Activated CD8-positive, alpha-beta T cell treated with anti-CD3 and anti-CD28 coated beads for 36 hours (primary cell): Measurements from ENCODE around the gene SPEF1. TPM values are rescaled to one million over a fixed set of nuclear protein-coding genes. Genes with fewer than 3 reads are reported as not detected.

ENCODE experiments used
- ATAC-seq: fragments of 200-7000 bp; cut with Tn5 transposase; one replicate; pipeline ENCODE4 v1.10.0; 2021; ENCODE audit warnings: mild to moderate bottlenecking, moderate library complexity
- CTCF ChIA-PET: fragments of 350-600 bp; sonication (Branson Sonifier 250); formaldehyde crosslinking; loops from one replicate; lab custom pipeline; 2021; ENCODE audit warnings: antibody characterized with exemption; lab: Charles Lee
- POLR2A ChIA-PET: fragments of 350-600 bp; sonication (Branson Sonifier 250); formaldehyde crosslinking; loops from one replicate; lab custom pipeline; 2021; ENCODE audit warnings: antibody characterized with exemption; lab: Charles Lee
- DNase-seq: peaks from one replicate; pipeline ENCODE4 v3.0.0-alpha.2; 2020
- H3K27ac Mint-ChIP-seq: one replicate; pipeline ENCODE4 v1.8.0; 2021; ENCODE audit warnings: mild to moderate bottlenecking, mixed read lengths
- H3K27me3 Mint-ChIP-seq: one replicate; pipeline ENCODE4 v1.8.0; 2021; ENCODE audit warnings: mixed read lengths
- H3K36me3 Mint-ChIP-seq: one replicate; pipeline ENCODE4 v1.8.0; 2021; ENCODE audit warnings: low read depth, mixed read lengths
- H3K4me1 Mint-ChIP-seq: one replicate; pipeline ENCODE4 v1.8.0; 2021; ENCODE audit warnings: low read depth, mixed read lengths
- H3K4me3 Mint-ChIP-seq: one replicate; pipeline ENCODE4 v1.8.0; 2021; ENCODE audit warnings: mild to moderate bottlenecking, moderate library complexity, mixed read lengths
- H3K9me3 Mint-ChIP-seq: one replicate; pipeline ENCODE4 v1.8.0; 2021; ENCODE audit warnings: mixed read lengths
- CTCF ChIP-seq: fragments of 200-600 bp; IDR thresholded peaks from one replicate; pipeline ENCODE4 v1.8.0; 2022; ENCODE audit warnings: antibody characterized with exemption, mild to moderate bottlenecking
- intact Hi-C: fragments of 100-400 bp; cut with micrococcal nuclease; formaldehyde crosslinking; loops from one replicate; pipeline ENCODE4 v1.10.0; 2022
- total RNA-seq, 2 experiments: library from RNA; stranded (reverse); gene quantifications; one replicate each; pipeline ENCODE4 v1.2.3, GENCODE V29; 2021

The SPEF1 gene
- total RNA-seq, 2 experiments from 2014 or later = 0.23 TPM; not detected in 1

DNA sequence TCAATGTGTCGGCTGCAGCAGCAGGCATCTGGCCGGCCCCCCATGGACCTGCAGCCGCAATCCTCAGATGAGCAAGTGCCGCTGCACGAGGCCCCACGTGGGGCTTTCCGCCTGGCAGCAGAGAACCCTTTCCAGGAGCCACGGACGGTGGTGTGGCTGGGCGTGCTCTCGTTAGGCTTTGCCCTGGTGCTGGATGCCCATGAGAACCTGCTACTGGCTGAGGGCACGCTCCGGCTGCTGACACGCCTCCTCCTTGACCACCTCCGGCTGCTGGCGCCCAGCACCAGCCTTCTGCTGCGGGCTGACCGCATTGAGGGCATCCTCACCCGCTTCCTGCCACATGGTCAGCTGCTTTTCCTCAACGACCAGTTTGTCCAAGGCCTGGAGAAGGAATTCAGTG lies 42.6 kb upstream of the SPEF1 start:
- Mint-ChIP-seq H3K4me1 (peaks cover 14% of the 10 kb centered on the region), H3K36me3 (no peaks in the 10 kb centered on the region), H3K4me3 (no peak overlapping the region), H3K27me3 (no peaks in the 10 kb centered on the region), H3K9me3 (no peaks in the 10 kb centered on the region), H3K27ac (no peak overlapping the region)
- no peak for TF ChIP-seq CTCF
- ChIA-PET POLR2A (interaction anchor here (1.0 kb wide), 1 partner anchor 17 kb away, joined by 3 read pairs; no protein-coding TSS in a partner anchor), CTCF (interaction anchor here (1.1 kb wide), 1 partner anchor 35 kb away, joined by 3 read pairs; no protein-coding TSS in a partner anchor)
- ATAC-seq = no peak
- DNase-seq = no peak
- intact Hi-C loops = no loop called here

DNA sequence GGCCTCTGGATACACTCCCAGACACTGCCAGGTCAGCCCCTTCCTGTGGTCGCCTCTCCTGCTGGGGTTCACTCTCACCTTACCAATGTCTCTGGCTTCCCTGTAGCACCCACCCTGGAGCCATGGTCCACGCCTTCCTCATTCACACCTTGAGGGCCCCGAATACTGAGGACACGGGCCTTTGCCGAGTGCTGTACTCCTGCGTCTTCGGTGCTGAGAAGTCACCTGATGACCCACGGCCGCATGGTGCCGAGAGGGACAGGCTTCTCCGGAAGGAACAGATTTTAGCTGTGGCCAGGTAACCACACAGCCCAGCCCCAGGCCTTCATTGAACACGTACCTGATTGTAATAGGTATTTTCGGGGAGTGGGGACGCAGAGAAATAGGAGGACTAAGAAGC lies 40.7 kb upstream of the SPEF1 start:
- Mint-ChIP-seq H3K9me3 (no peaks in the 10 kb centered on the region), H3K27ac (peak overlapping the region; percentile 97), H3K4me3 (peak overlapping the region; percentile 92), H3K4me1 (peaks cover 19% of the 10 kb centered on the region), H3K36me3 (no peaks in the 10 kb centered on the region), H3K27me3 (no peaks in the 10 kb centered on the region)
- TF ChIP-seq CTCF = no peak
- no peak for DNase-seq
- intact Hi-C loops = loop anchor here (2.0 kb wide), 1 partner anchor 35 kb away; the partner anchor contains the start of gene CENPB
- ChIA-PET CTCF (interaction anchor here (0.6 to 3.5 kb wide), 4 partner anchors 9 to 1940 kb away, joined by 3 to 28 read pairs (median 4); partner anchors contain the start of gene ADISSP), POLR2A (interaction anchor here (3.5 kb wide), 1 partner anchor 10 kb away, joined by 19 read pairs; no protein-coding TSS in a partner anchor)
- no peak for ATAC-seq

- intact Hi-C loops = loop anchor here (2.0 kb wide), 1 partner anchor 34 kb away; the partner anchor contains the start of gene CENPB
- TF ChIP-seq CTCF = no peak
- ATAC-seq (no peak), DNase-seq (no peak)
- Mint-ChIP-seq H3K27me3 (no peaks in the 10 kb centered on the region), H3K27ac (peak overlapping the region; percentile 97), H3K9me3 (no peaks in the 10 kb centered on the region), H3K4me3 (peak overlapping the region; percentile 92), H3K4me1 (peaks cover 26% of the 10 kb centered on the region), H3K36me3 (no peaks in the 10 kb centered on the region)
- POLR2A ChIA-PET = interaction anchor here (0.7 to 3.5 kb wide), 10 partner anchors 9 to 195 kb away, joined by 3 to 46 read pairs (median 6); partner anchors contain the start of genes ADISSP, CDC25B and CENPB
- CTCF ChIA-PET = interaction anchor here (0.6 to 4.0 kb wide), 25 partner anchors 9 to 844 kb away, joined by 3 to 69 read pairs (median 5); partner anchors contain the start of genes ADISSP, CDC25B, CENPB and SPEF1
These were observed 39.9 kb upstream of the SPEF1 start for GRCh38 chr20:3820901-3821727.

DNA sequence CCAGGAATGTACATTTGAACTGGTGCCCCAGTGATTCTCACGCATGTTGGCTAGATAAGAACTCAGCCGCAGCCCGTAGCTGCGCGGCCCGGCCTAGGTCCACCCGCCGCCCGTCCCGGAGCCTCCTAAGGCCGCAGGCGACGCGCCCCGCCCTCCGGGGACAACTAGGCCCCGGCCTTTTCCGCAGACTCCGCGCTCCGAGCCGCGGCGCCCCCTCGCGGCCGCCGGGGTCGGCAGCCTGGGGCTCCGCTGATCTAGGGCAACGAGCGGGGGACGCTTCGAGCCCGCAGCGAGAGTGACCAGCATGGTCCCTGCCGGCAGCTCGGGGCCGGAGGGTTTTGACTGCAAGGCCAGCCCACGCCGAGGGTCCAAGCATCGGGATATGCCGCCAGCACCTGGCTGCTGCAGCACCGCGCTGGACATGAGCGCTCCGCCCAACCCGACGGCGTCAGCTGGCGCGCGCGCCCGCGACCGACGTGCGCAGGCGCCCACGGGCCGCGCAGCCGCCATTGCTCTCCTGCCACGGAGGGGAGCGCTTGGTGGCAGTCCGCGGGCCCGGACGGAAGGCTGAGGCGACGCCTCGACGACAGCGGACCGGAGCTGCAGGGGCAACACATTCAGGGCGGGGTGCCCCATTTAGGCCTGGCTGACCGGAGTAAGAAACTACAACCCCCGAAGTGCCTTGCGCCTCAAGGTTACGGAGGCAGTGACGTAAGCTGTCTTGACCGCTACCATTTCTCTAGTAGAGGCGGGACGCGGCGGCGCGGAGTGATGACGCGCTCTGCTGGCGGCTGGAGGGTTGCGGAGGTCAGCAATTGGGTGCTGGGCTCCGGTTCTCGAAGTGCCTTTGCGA lies 39.0 kb upstream of the SPEF1 start, which contains the start of gene AP5S1:
TSS of gene AP5S1 (plus strand) at position 500 of the 853 bp plus-strand sequence. CDS start 1,571 bp downstream, outside the sequence.
- Mint-ChIP-seq H3K27ac (peak within 1 kb of the TSS; percentile 97), H3K27me3 (no peaks in the 10 kb centered on the region), H3K4me3 (peak within 1 kb of the TSS; percentile 92), H3K4me1 (peaks cover 33% of the 10 kb centered on the region), H3K9me3 (no peaks in the 10 kb centered on the region), H3K36me3 (no peaks in the 10 kb centered on the region)
- peak; percentile 88 for TF ChIP-seq CTCF
- CTCF ChIA-PET = interaction anchor here (0.6 to 4.0 kb wide), 24 partner anchors 8 to 845 kb away, joined by 3 to 69 read pairs (median 5); partner anchors contain the start of genes ADISSP, CDC25B, CENPB and SPEF1
- POLR2A ChIA-PET = interaction anchor here (0.7 to 3.5 kb wide), 12 partner anchors 8 to 196 kb away, joined by 3 to 46 read pairs (median 6); partner anchors contain the start of genes ADISSP, CDC25B and CENPB
- intact Hi-C loops = loop anchor here (2.0 kb wide), 1 partner anchor 33 kb away; the partner anchor contains the start of gene CENPB
- ATAC-seq (peak; percentile 79), DNase-seq (peak; percentile 97)
